ENCODE data around the gene RAMP3. TPM values are rescaled to one million over a fixed set of nuclear protein-coding genes. Genes with fewer than 3 reads are reported as not detected.

Gene RAMP3
- total RNA-seq, 2 experiments from 2014 or later = not detected

GRCh38 chr7:45221896-45222604 is 64.5 kb downstream of the RAMP3 start:
- TF ChIP-seq CTCF (IDR thresholded peaks at IDR 0.05) = no peak
- DNase-seq = no peak
- no peaks in the 10 kb centered on the region for H3K4me1 Mint-ChIP-seq (ENCODE audit: low read depth)
- H3K27me3 Mint-ChIP-seq = peaks cover 11% of the 10 kb centered on the region
- H3K36me3 Mint-ChIP-seq (ENCODE audit: low read depth) = no peaks in the 10 kb centered on the region
- ChIA-PET CTCF (interaction anchor here (2.6 kb wide), 1 partner anchor 37 kb away, joined by 9 read pairs; no protein-coding TSS in a partner anchor), POLR2A (no interaction called here)
- H3K9me3 Mint-ChIP-seq = no peaks in the 10 kb centered on the region
- intact Hi-C loops (cut with micrococcal nuclease) = no loop called here
- no peak overlapping the region for H3K27ac Mint-ChIP-seq
- H3K4me3 Mint-ChIP-seq = no peak overlapping the region
- ATAC-seq = no peak

GRCh38 chr7:45223078-45223477 is 65.5 kb downstream of the RAMP3 start:
- no peaks in the 10 kb centered on the region for H3K4me1 Mint-ChIP-seq (ENCODE audit: low read depth)
- ChIA-PET CTCF (interaction anchor here (2.6 kb wide), 1 partner anchor 36 kb away, joined by 9 read pairs; no protein-coding TSS in a partner anchor), POLR2A (interaction anchor here (1.2 kb wide), 1 partner anchor 16 kb away, joined by 4 read pairs; no protein-coding TSS in a partner anchor)
- no peaks in the 10 kb centered on the region for H3K36me3 Mint-ChIP-seq (ENCODE audit: low read depth)
- H3K27ac Mint-ChIP-seq = no peak overlapping the region
- H3K27me3 Mint-ChIP-seq = peaks cover 16% of the 10 kb centered on the region
- no peak for TF ChIP-seq CTCF (IDR thresholded peaks at IDR 0.05)
- H3K4me3 Mint-ChIP-seq = no peak overlapping the region
- H3K9me3 Mint-ChIP-seq = no peaks in the 10 kb centered on the region
- no peak for ATAC-seq
- intact Hi-C loops (cut with micrococcal nuclease) = no loop called here
- DNase-seq = no peak

GRCh38 chr7:45223728-45224630 is 66.4 kb downstream of the RAMP3 start:
- POLR2A ChIA-PET = interaction anchor here (1.2 kb wide), 1 partner anchor 17 kb away, joined by 4 read pairs; no protein-coding TSS in a partner anchor
- H3K4me3 Mint-ChIP-seq = no peak overlapping the region
- peaks cover 15% of the 10 kb centered on the region for H3K27me3 Mint-ChIP-seq
- H3K4me1 Mint-ChIP-seq (ENCODE audit: low read depth) = no peaks in the 10 kb centered on the region
- no peaks in the 10 kb centered on the region for H3K9me3 Mint-ChIP-seq
- TF ChIP-seq CTCF (IDR thresholded peaks at IDR 0.05) = no peak
- no peak overlapping the region for H3K27ac Mint-ChIP-seq
- CTCF ChIA-PET = interaction anchor here (1.1 kb wide), 1 partner anchor 18 kb away, joined by 3 read pairs; no protein-coding TSS in a partner anchor
- DNase-seq (no peak), ATAC-seq (no peak)
- H3K36me3 Mint-ChIP-seq (ENCODE audit: low read depth) = no peaks in the 10 kb centered on the region
- intact Hi-C loops (cut with micrococcal nuclease) = no loop called here

GRCh38 chr7:45224832-45225231 is 67.2 kb downstream of the RAMP3 start:
- no peak for TF ChIP-seq CTCF (IDR thresholded peaks at IDR 0.05)
- Mint-ChIP-seq H3K27ac (no peak overlapping the region), H3K9me3 (no peaks in the 10 kb centered on the region), H3K4me1 (ENCODE audit: low read depth) (no peaks in the 10 kb centered on the region), H3K36me3 (ENCODE audit: low read depth) (no peaks in the 10 kb centered on the region), H3K27me3 (peaks cover 15% of the 10 kb centered on the region), H3K4me3 (no peak overlapping the region)
- intact Hi-C loops (cut with micrococcal nuclease) = no loop called here
- POLR2A ChIA-PET = no interaction called here
- DNase-seq (no peak), ATAC-seq (peak; percentile 53)
- CTCF ChIA-PET = interaction anchor here (1.1 kb wide), 1 partner anchor 19 kb away, joined by 3 read pairs; no protein-coding TSS in a partner anchor

All from activated CD8-positive, alpha-beta T cell treated with anti-CD3 and anti-CD28 coated beads for 36 hours (primary cell).